Mesothelial cell of epicardium (in vitro differentiated cells): ENCODE data around the gene SYF2. TPM values are rescaled to one million over a fixed set of nuclear protein-coding genes. Genes with fewer than 3 reads are reported as not detected.
"Not testable (repeated sequence)": the region's sequence is repeated elsewhere in the genome, so short reads cannot be mapped to it uniquely, and the experiment has no call there.

Source experiments
- DNase-seq, 2 experiments: peaks; one replicate each; pipeline ENCODE4 v3.0.0; 2021; ENCODE audit warnings: low spot score in 2 of 2; ENCODE audit not compliant: unreplicated experiment in 2 of 2
- H3K27ac Mint-ChIP-seq: 2 replicates; pipeline ENCODE4 v1.8.0; 2021; ENCODE audit warnings: mixed read lengths
- H3K27me3 Mint-ChIP-seq: 2 replicates; pipeline ENCODE4 v1.8.0; 2021; ENCODE audit warnings: low read depth, mixed read lengths
- H3K36me3 Mint-ChIP-seq: 2 replicates; pipeline ENCODE4 v1.8.0; 2021; ENCODE audit warnings: mixed read lengths
- H3K4me1 Mint-ChIP-seq: 2 replicates; pipeline ENCODE4 v1.8.0; 2021; ENCODE audit warnings: mixed read lengths
- H3K4me3 Mint-ChIP-seq: 2 replicates; pipeline ENCODE4 v1.8.0; 2021; ENCODE audit warnings: mild to moderate bottlenecking, moderate library complexity, mixed read lengths
- H3K9me3 Mint-ChIP-seq: 2 replicates; pipeline ENCODE4 v1.8.0; 2021; ENCODE audit warnings: mixed read lengths
- CTCF ChIP-seq: fragments of 200-600 bp; sonication (generic); IDR thresholded peaks from one replicate; pipeline ENCODE4 v1.5.0; 2021; ENCODE audit warnings: antibody characterized with exemption; ENCODE audit not compliant: unreplicated experiment
- total RNA-seq: library from RNA; stranded (reverse); gene quantifications from 3 replicates; pipeline ENCODE4 v1.2.1, GENCODE V29; 2021

The SYF2 gene
- total RNA-seq, 1 donor from 2014 or later, result 32.3 TPM

GRCh38 chr1:25194572-25195020 is 37.7 kb downstream of the SYF2 start:
- DNase-seq, result peak in 1 of 2 experiments; percentile 50
- Mint-ChIP-seq H3K4me1 (peaks cover 28% of the 10 kb centered on the region), H3K36me3 (no peaks in the 10 kb centered on the region), H3K4me3 (no peak overlapping the region), H3K27me3 (no peaks in the 10 kb centered on the region), H3K9me3 (no peaks in the 10 kb centered on the region), H3K27ac (peak overlapping the region; percentile 1)
- TF ChIP-seq CTCF, result no peak

GRCh38 chr1:25194054-25194453 is 38.2 kb downstream of the SYF2 start:
- H3K36me3 Mint-ChIP-seq, result no peaks in the 10 kb centered on the region
- no peak for DNase-seq
- H3K4me1 Mint-ChIP-seq, result peaks cover 24% of the 10 kb centered on the region
- peak overlapping the region; percentile 1 for H3K27ac Mint-ChIP-seq
- no peak for TF ChIP-seq CTCF
- H3K4me3 Mint-ChIP-seq, result no peak overlapping the region
- no peaks in the 10 kb centered on the region for H3K9me3 Mint-ChIP-seq
- no peaks in the 10 kb centered on the region for H3K27me3 Mint-ChIP-seq

GRCh38 chr1:25193229-25193628 is 39.1 kb downstream of the SYF2 start:
- Mint-ChIP-seq H3K27me3 (no peaks in the 10 kb centered on the region), H3K27ac (no peak overlapping the region), H3K36me3 (no peaks in the 10 kb centered on the region), H3K9me3 (no peaks in the 10 kb centered on the region), H3K4me3 (no peak overlapping the region), H3K4me1 (peaks cover 18% of the 10 kb centered on the region)
- TF ChIP-seq CTCF, result no peak
- DNase-seq, result no peak

DNA sequence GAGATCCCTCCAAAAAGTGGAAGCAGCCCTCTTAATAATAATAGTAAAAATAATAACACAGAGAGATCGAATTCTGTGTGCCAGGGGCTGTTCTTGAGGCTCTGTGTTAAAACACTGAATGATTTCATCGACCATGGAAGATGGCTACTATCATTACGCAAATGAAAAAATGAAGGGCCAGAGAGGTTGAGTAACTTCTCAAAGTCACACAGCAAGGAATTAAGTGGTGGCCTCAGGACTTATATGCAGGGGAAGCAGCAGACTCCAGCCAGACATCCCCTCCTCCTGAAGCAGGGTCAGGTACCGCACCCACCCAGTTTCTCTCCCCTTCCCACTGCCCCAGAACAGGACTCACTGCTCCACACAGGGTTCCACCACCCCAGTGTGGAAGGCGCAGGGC is 40.1 kb downstream of the SYF2 start:
- no peak for TF ChIP-seq CTCF
- Mint-ChIP-seq H3K9me3 (no peaks in the 10 kb centered on the region), H3K36me3 (no peaks in the 10 kb centered on the region), H3K27ac (no peak overlapping the region), H3K27me3 (no peaks in the 10 kb centered on the region), H3K4me1 (peaks cover 8% of the 10 kb centered on the region), H3K4me3 (no peak overlapping the region)
- no peak for DNase-seq

DNA sequence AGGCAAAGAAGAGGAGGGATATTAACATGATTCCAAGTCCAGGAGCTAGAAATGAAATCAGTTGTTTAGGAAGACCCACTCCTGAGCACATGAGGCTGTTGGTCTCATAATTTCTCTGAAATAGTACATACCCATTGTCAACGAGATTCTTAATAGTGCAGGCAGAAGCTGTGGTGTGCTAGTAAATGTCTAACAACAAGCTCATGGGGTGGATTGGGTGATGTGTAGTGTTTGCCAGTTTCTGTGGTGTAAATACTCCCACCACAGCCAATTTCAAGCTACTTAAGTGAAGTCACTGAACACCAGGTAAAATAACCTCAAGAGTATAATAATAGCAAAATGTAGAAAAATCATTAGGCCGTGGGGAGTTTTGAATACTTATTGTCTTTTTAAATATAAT is 42.0 kb downstream of the SYF2 start:
- Mint-ChIP-seq H3K27ac (no peak overlapping the region), H3K27me3 (no peaks in the 10 kb centered on the region), H3K4me1 (peaks cover 19% of the 10 kb centered on the region), H3K4me3 (no peak overlapping the region), H3K9me3 (no peaks in the 10 kb centered on the region), H3K36me3 (no peaks in the 10 kb centered on the region)
- DNase-seq, result no peak
- TF ChIP-seq CTCF, result no peak

GRCh38 chr1:25187904-25188303 is 44.4 kb downstream of the SYF2 start:
- H3K36me3 Mint-ChIP-seq, DNase-seq, H3K4me3 Mint-ChIP-seq, H3K27me3 Mint-ChIP-seq, H3K27ac Mint-ChIP-seq, H3K9me3 Mint-ChIP-seq: not testable (repeated sequence)
- peaks cover 11% of the 10 kb centered on the region for H3K4me1 Mint-ChIP-seq
